Measurements from ENCODE around the gene SLC41A3.

Gene SLC41A3

DNA sequence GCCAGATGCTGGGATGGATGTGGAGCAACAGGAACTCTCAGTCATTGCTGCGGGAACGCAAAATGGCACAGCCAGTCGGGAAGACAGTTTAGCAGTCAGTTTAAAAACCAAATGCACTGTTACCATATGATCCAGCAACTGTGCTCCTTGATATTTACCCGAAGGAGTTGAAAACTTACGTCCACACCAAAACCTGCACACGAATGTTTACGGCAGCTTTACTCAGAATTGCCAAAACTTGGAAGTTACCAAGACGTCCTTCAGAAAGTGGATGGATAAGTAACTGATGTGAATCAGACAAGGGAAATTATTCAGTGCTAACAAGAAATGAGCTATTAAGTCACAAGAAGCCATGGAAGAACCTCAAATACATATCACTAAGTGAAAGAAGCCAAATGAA is 36.1 kb upstream of the SLC41A3 start:
- H3K4me3 ChIP-seq (replicated peaks; ENCODE audit: low read depth, low read length) = no peak overlapping the region
- DNase-seq (ENCODE audit: low read depth) = no peak
- no peak for TF ChIP-seq CTCF (IDR thresholded peaks at IDR 0.05; ENCODE audit: low read length, missing control alignments)

DNA sequence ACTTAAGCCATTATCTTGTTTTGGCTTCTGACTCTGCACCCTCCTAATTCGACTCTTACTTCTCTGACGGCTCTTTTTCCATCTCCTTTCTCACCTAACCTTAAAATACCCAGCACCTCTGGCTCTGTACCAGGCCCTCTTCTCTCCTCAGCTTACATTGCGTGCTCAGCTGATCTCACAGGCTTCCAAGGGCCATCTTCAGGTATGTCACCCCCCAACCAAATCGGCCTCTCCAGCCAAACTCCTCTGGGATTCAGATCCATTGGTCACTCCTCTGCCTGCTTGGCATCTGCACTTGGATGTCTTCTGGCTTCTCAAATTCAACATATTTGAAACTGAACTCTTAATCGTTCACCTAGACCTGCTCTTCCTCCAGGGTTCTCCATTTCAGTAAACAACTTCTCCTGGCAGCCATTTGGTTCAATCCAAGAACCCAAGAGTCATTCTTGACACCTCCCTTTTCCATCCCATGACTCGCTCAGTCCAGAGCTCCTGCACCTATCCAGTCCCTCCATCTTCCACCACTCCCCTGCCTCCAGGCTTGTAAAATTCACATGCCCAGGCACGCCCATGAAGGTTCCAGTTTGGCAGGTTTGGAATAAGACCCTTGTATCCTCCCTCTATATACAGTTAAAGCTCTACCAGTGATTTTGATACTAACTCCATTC is 35.2 kb upstream of the SLC41A3 start:
- H3K4me3 ChIP-seq (replicated peaks; ENCODE audit: low read depth, low read length) = no peak overlapping the region
- DNase-seq (ENCODE audit: low read depth) = no peak
- no peak for TF ChIP-seq CTCF (IDR thresholded peaks at IDR 0.05; ENCODE audit: low read length, missing control alignments)

DNA sequence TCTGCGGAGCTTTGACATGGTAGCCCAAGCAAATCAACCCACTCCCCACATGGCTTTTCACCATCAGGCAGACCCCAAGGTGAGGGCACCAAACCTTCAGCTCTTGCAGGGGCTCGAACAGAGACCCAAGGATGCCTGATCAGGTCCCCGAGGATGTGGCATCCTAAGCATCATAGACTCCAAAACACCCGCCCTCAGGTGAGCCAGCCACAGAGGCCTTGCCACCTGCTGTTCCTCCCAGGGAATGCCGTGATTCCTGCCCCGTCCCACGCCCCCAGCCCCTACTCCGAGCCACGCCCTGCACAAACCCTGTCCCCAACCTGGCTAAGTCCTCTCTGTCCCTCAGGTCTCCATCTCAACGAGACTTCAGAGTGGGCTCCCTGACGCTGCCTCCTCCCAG is 34.7 kb upstream of the SLC41A3 start:
- TF ChIP-seq CTCF (IDR thresholded peaks at IDR 0.05; ENCODE audit: low read length, missing control alignments) = no peak
- no peak for DNase-seq (ENCODE audit: low read depth)
- no peak overlapping the region for H3K4me3 ChIP-seq (replicated peaks; ENCODE audit: low read depth, low read length)

GRCh38 chr3:126117786-126118185 is 33.9 kb upstream of the SLC41A3 start:
- H3K4me3 ChIP-seq (replicated peaks; ENCODE audit: low read depth, low read length) = no peak overlapping the region
- TF ChIP-seq CTCF (IDR thresholded peaks at IDR 0.05; ENCODE audit: low read length, missing control alignments) = no peak
- no peak for DNase-seq (ENCODE audit: low read depth)

DNA sequence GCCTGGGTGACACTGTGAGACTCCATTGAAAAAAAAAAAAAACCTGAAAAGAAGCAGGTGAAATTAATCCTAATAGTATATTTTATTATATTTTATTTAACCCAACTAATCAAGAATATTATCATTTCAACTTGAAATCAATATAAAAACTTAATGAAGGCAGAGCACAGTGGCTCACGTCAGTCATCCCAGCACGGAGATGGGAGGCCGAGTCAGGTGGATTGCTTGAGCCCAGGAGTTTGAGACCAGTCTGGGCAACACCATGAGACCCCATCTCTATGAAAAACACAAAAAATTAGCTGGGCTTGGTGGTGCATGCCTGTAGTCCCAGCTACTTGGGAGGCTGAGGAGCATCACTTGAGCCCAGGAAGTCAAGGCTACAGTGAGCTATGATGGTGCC is 33.3 kb upstream of the SLC41A3 start:
- no peak for DNase-seq (ENCODE audit: low read depth)
- TF ChIP-seq CTCF (IDR thresholded peaks at IDR 0.05; ENCODE audit: low read length, missing control alignments) = no peak
- H3K4me3 ChIP-seq (replicated peaks; ENCODE audit: low read depth, low read length) = no peak overlapping the region

GRCh38 chr3:126116526-126116925 is 32.6 kb upstream of the SLC41A3 start:
- no peak for TF ChIP-seq CTCF (IDR thresholded peaks at IDR 0.05; ENCODE audit: low read length, missing control alignments)
- DNase-seq (ENCODE audit: low read depth) = no peak
- no peak overlapping the region for H3K4me3 ChIP-seq (replicated peaks; ENCODE audit: low read depth, low read length)
